GM21528 (cell line): ENCODE measurements around the gene RGS16.
A peak's percentile ranks its signal among the peaks of the same experiment; 100 is the strongest.

ENCODE experiments used
- ATAC-seq: cut with Tn5 transposase; IDR thresholded peaks from one replicate; pipeline ENCODE4 v1.9.1; 2021; ENCODE audit warnings: mild to moderate bottlenecking, moderate library complexity; ENCODE audit not compliant: unreplicated experiment, low FRiP score

Gene RGS16

DNA sequence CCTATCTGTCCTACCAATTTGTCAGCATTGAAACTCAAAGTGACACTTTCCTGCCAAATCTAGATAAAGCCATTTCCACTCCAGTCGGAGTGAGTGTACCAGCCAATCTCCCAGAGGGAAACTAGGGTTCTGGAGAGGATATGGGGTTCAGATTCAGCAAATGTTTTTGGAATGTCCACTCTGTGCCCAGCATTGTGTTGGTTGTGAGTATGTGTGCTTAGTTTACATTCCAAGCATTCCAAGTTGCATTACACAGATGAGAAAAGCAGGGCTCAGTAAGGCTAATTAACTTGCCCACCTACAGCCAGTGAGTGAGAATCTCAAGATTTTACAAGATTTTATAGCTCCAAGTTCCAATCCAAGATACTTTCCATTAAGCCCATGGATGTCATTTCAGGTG lies 26.4 kb upstream of the RGS16 start:
- ATAC-seq, result no peak

DNA sequence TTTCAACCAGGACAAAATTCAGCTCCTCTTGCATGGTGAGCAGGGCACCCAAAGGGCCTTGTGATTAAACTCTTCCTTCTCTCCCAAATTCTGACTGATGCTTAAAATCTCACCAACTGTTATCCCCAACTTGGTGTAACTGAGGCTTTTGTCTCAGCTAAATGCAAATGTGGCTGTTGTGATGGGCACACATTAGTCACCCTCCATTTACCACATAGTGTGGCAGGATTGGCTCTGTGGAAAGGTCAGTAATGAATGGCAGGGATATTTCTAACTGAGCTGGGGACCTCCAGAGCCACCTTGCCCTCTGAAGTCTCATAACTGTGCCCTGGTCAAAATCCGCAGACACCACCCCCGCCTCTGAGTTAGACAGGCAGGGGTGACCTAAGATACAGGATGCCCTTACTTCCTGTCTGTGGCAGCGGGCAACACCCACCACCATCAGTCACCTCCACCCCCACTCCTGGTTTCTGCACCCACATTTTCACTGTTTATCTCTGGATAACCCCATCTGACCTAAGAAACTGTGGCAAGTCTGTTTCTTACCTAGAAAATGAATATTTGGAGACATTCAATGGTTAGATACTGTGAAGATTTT lies 25.4 kb upstream of the RGS16 start:
- ATAC-seq, result no peak

DNA sequence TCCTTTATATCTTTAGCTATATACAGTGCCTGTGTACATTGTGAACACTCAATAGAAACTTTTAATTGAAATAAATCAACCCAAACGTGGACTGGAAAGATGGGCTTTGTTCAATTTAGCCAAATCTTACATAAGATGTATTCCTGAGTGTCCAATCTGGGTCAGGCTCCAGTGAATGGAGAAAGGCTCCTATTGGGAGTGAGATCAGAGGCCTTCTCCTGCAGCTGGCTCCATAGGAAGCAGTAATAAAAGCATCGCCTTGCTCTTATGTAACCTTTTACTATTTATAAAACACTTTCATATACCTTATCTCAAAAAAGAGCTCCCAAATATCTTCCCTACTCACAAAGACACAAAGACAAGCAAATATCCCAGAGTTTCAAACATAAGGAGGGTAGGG lies 24.9 kb upstream of the RGS16 start:
- ATAC-seq, result no peak

DNA sequence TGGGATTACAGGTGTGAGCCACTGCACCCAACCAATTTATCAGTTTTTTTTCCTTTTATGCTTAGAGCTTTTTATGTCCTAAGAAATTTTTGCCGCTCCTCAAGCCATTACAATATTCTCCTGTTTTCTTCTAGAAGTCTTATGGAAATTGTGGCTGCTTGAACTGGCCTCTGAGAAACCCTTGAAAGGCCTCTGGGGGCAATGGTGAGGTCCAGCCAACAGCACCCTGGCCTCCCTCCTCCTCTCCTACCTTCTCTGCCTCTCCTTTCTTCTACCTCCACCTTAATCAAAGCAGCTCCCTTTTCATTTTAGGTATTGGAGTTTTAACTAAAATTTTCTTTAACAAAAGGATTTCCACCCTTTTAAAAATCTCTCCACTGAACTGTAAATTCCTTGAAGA lies 24.5 kb upstream of the RGS16 start:
- no peak for ATAC-seq

DNA sequence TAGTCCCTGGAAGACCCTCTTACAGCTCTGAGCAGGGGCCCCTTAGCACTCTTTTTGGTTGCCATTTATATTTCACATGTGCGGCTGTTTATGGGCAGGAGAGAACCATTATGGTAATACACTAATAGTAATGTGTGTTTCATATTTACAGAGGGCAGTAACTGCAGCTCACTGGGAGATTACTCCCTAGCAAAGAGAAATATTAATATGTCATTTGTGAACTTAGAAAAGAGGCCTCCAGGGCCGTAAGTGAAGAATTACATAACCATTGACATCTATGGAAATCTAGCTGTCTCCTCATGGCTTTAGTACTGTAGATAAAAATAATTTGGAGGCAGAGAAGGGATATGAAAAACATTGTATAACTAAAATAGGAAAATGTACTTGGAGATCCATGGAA lies 23.4 kb upstream of the RGS16 start:
- ATAC-seq, result no peak

DNA sequence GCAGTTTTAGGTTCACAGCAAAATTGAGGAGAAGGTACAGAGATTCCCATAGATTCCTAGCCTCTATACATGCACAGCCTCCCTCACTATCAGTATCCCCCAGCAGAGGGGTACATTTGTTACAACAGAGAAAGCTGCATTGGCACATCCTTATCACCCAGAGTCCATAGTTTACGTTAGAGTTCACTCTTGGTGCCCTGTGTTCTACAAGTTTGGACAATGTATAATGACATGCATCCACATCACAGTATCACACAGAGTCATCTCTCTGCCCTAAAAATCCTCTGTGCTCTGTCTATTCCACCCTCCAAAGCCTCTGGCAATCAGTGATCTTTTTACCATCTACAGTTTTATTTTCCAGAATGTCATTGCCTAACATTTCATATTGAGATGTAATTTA lies 22.3 kb upstream of the RGS16 start:
- ATAC-seq, result no peak

DNA sequence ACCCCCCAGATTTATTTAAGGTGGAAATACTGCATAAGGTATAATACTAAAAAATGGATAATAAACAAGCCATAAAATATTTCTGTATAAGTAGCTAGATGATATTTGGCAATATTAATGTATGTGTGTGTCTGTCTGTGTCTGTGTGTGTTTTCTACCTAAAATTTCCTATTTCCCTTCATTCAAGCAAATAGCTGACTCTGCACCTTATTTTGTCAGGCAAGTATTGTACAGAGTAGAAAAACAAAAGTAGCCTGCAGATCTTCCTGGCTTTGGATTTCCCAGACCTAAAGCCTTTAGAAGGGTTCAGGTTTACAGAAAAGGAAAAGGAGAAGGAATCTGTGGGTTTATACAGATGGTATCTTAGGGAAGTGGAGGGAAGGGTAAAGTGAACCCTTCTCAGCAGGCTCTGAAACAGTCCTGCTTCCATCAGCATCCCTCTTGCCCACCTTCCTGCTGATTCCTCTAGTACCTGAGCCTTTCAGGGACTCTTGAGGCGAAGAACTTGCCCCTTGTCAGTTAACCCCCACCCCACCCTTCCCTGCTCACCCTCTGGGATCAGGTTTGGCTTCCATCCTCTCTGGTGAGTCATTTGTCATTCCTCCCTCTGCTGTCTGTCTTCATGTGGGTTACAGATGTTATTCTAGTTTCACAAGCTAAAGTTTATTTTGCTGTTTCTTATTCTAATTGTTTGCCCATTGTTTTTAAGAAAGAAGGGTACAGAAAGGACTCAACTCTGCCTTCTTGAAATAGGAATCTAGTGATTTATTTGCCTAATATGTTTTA lies 21.7 kb upstream of the RGS16 start:
- ATAC-seq, result no peak

DNA sequence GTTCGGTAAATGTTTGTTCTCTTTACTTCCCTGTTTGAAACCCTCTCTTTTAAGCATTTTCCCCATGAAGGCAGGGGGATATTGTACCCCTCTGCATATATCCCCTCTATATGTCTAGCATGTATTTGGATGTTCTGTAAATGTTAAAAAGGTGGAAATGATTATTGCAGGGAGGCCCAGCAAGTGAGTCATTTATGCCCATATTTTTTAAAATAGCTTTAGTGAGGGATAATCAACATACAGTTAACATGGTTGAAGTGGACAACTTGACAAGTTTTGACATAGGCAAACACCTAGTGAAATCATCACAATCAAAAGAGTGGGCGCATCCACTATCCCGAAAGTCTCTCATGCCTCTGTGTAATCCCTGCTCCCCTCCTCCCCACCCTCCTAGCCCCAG lies 20.8 kb upstream of the RGS16 start:
- ATAC-seq, result no peak

DNA sequence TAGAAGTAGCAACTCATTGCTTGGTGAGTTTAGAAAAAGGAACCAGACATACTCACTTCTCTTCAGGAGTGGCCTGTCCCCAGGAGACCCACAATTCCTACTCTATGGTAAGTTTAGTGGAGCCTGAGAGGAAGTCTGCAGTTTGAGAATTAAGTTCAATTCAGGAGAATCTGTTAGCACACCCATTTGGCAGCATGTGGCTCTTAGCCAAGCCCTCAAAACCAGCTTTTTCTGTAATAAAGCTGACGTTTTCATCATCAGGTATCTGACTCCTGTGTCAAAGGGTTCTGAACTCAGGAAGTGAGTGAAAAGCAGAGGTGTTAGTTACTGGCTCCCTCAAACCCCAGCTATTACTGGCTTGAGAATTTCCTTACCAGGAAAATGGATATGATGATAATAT lies 20.4 kb upstream of the RGS16 start:
- ATAC-seq, result no peak

DNA sequence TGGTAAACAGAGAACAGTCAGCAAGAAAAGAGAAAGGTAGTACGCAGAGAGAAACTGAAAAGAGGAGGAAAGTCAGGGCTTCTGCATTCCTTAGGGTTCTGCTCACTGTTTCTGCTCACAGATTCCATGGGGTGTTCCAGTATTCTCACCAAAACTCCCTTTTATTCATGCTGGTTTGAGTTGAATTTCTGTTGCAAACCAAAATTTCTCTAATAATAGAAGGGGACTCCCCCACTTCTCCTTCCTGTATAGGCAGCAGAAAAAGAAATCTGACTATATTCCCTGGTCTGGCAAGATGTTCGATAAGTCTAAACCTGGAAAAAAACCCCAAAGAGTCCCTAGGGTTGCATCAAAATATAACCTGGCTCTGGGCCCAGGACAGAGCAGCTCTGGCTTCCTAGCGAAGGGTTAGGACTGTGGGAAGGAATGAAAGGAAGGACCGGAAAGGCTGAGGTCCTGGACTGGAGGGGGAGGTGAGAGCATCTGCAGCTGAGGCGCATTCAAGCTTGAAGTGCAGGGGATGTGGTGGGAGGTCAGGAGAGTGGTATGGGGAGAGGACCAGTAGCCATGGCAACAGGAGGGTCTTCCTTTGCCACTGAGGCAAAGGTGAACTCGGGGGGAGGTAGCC lies 18.8 kb upstream of the RGS16 start:
- peak; percentile 70 for ATAC-seq

DNA sequence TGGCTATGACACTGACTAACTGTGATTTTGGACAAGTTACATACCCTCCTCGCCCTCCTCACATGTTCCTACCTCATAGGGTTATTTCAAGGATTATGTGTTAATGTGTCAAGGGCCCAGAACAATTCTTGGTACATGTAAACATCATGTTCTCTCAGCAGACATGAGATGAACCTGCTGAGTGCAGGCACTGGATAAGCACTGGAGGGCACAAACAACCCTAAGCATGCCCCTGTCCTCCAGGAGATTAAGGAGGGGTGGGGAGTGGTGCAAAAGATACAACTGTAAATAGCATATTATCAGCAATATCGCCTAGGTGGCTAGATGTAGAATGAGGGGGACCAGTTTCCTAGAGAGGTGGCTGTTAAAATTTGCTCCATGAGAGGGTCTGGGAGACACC lies 17.7 kb upstream of the RGS16 start:
- no peak for ATAC-seq

DNA sequence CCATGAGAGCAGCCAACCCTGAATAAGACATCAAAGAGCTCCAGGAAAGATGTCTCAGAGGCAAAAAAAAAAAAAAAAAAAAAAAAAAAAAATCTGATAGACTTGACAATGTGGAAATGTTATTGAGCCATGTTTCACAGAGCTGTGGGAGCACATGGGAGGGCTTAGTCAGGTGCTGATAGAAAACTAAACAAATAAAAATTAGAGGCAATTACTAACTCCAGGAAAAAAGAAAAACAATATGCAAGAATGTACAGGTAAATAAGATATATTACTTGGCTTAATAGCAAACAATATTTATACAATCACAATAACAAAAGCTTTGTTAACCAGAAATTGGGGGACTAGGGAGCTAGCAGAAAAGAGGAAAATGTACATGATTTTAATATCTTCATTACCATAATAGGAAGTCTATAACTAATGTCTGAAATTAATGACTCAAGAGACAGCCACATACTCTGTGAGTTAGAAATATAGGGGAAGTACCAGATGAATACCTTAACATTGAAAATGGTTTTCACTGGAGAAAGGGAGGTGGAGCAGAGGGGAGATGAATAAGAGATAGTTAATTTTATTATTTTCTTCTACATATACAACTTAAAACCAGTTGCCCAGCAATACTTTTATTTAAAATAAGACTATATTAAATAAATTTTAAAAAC lies 16.9 kb upstream of the RGS16 start:
- no peak for ATAC-seq

DNA sequence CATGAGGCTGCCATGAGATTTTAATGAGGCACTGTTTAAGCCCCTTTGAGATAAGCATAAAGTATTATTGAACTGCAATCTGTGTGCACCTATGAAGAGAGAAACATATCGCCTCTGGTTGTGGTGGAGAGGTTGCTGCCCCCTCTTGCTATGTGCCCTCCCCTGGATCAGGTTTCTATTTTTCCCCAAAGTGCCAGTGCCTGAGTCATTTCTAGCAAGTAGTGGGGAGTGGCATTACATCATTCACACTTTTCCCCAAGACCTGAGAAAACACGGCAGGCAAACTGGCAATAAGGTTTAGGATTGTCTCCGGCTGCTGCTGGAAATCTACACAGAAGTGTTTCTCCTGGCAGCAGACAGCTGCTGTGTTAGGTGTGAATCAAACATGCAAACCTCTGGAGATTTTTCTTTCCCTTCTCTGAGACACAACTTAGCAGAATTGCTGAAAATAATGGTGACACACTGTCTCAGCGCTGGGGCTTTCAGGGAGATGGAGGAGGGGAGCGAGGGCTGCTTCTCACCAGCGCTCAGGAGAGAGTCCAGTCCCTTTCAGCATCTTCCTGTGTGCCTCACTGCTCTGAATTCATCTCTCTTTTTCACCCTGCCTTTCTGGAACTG lies 13.7 kb upstream of the RGS16 start:
- no peak for ATAC-seq

DNA sequence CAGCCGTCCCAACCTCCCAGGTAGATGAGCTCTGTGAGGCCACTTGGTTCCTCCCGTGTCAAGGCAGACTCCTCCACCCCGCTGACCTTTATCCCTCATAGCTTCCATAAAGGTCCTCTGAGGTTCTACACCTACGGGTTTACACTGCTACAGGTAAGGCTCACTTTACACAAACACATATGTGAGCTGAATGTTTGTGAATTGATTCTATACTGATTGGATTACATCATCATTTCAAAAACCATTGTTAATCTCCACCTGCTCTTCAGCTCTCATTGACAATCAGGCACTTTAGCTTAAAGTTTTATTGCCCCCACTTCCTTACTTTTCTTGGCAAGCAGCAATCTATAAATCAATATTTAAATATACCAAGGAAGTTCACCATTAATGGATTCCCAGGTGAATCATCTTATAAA lies 12.8 kb upstream of the RGS16 start:
- no peak for ATAC-seq

DNA sequence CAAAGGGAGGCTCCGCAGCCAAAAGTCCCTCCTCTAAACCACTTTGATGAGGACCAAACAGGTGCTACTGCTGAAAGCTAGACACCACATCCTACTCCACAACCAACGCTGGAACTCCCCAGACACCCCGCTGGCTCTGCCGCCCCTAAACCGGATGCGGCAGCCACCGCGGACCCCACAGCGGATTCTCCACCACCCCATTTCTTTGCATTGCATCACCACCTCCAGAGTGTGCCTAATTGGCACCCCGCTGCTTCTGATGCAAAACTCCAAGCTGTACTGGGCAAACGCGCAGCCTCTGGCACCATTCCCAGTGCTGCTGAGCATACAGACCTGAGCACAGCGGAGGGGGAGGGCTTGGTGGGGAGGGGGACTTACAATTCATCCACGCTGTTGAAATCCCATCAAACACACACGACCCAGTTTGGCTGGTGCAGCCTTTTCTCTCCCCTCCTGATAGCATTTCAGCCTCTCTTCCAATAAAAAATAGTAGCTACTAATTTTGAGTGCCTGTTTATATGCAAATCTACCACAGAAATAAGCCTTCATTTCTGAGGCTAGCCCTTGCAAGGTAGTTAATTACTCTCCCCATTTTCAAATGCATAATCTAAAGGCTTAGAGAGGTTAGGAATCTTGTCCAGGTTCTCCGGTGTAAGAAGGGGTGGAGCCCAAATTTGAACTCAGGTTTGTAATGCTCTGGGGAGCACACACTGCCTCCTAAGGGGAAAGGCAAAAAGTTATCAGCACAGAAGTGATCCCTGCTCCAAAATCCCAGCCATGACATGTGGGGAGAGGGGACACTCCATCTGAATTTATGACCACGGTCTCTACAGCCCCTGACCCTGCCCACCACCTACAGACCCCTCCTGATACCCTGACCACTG lies 12.2 kb upstream of the RGS16 start:
- peak; percentile 78 for ATAC-seq

DNA sequence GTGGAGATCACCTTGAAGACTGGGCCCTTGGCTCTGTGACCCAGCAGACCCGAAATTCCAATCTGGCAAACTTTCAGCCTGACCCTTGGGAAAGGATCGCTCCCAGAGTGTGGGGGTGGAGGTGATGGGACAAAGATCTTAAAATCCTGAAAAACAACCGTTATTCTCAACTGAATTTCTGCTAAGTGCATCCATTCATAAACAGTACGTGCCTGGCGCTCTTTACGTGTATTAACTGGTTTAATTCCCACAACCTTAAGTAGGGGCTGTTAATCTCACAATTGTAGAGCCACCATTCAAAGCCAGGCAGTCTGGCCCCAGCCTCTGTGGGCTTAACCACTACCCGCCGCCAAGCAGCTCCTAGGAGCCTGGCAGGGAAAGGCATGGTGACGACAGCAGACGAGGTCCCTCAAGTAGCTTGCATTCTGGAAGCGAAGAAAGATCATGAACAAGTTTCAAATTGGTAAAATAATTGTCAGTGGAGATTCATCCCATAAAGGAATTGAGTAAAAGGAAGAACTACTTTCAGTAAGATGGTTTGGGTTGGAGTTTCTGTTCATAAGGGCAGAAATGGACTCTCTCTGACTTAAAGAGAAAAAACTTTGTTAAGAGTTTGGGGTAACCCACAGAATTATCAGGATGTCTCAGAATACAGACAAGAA lies 11.4 kb upstream of the RGS16 start:
- ATAC-seq, result peak; percentile 14

DNA sequence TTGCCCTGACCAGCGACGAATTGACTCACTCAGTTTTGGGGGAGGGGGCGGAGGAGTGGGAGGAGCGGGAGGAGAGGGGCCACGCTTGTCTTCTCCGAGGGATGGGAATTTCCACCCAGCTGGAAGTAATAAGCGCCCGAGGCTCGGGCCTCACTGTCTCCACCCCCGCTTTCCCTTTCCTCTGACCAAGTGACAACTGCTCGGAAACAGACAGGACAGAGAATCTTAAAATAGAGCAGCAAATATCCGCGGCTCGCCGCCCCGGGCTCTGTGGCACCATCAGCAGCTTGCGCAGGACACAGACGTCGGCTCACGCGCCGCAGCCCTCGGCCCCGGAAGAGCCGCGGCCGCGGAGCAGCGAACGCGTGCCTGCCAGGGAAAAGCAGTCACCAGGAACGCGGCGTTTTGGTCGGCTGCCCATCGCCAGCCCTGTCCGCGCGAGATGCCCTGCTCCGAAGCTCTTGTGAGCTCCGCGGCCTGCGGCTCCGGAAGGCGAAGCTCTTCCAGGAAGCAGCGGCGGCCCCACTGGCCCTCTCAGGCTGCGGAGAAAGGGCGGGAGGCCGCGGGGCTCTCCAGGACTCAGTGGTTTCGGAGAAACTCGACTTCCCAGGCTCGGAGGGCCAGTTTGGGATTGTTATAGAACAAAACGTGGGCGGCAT lies 10.7 kb upstream of the RGS16 start:
- ATAC-seq, result peak; percentile 44

DNA sequence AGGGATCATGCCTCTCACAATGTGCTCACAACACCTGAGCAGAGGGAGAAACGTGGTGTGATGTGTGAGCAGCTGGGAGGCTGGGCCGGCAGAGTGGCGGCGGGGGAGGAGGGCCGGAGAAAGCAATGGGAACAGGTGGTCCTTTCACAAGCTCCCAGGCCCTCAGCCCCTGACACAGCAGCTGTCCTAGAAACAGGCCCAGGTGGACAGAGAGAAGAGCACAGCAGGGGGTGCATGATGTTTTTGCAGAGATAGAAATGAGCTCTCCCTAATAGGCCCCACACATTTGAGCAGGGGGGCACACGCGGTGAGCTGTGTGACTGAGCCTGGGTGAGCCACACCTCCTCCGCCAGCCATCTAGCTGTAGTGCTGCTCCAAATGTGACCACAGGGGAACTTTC lies 7.6 kb upstream of the RGS16 start:
- no peak for ATAC-seq

DNA sequence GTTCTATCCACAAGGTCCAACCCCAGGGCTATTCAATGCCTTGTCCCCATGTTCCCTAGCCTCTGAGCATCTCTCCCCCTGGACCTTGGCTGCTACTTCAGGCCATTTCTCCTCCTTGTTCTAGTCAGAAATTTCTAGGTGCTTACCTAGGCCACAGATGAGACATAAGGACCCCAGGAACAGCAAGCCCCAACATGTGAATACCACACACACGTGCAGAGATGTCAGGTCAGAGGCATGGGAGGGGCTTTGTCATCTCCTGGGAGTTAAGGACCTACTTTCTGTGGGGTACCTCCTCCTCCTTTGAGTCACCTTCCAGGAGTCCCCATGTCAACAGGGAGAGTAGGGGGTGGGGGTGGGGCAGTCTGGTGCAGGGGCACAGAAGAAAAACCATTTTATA lies 7.1 kb upstream of the RGS16 start:
- ATAC-seq, result no peak
